HepG2 (cell line): ENCODE measurements around the gene CNKSR3. TPM values are rescaled to one million over a fixed set of nuclear protein-coding genes. Genes with fewer than 3 reads are reported as not detected.

Experiments used
- ATF2 ChIP-seq: sonication (generic); formaldehyde crosslinking; IDR thresholded peaks from 2 replicates; pipeline ENCODE4 v1.4.0; 2020; ENCODE audit warnings: missing genetic modification reagents
- ATF7-NPFF ChIP-seq: sonication (generic); formaldehyde crosslinking; IDR thresholded peaks from 2 replicates; pipeline ENCODE4 v1.8.1; 2023; ENCODE audit warnings: mild to moderate bottlenecking, low read depth, missing genetic modification reagents, moderate library complexity
- BRCA1 ChIP-seq: sonication (generic); formaldehyde crosslinking; IDR thresholded peaks from 2 replicates; pipeline ENCODE4 v1.4.0; 2020; ENCODE audit warnings: missing genetic modification reagents
- CENPT ChIP-seq: sonication (generic); formaldehyde crosslinking; IDR thresholded peaks from 2 replicates; pipeline ENCODE4 v1.8.0; 2022; ENCODE audit warnings: low read depth, mild to moderate bottlenecking, moderate library complexity, missing genetic modification reagents
- CSRNP2 ChIP-seq: sonication (generic); formaldehyde crosslinking; conservative IDR thresholded peaks from 2 replicates; pipeline ENCODE4 v1.8.0; 2022; ENCODE audit warnings: low read depth, missing genetic modification reagents
- EP300 ChIP-seq, 3 experiments: sonication (generic) in 1 of 3; formaldehyde crosslinking in 1 of 3; IDR thresholded peaks; 2 replicates each; pipeline versions ENCODE4 v1.5.1 to v1.6.1; 2011 to 2020; ENCODE audit warnings: low read depth in 2 of 3, low read length in 2 of 3, borderline replicate concordance in 1 of 3, improper control_type of control experiment in 1 of 3, mild to moderate bottlenecking in 1 of 3, missing genetic modification reagents in 1 of 3, moderate library complexity in 1 of 3
- FOXM1 ChIP-seq: sonication (generic); formaldehyde crosslinking; IDR thresholded peaks from 2 replicates; pipeline ENCODE4 v1.5.0; 2020; ENCODE audit warnings: missing genetic modification reagents
- KLF12 ChIP-seq: sonication (generic); formaldehyde crosslinking; IDR thresholded peaks from 2 replicates; pipeline ENCODE4 v1.4.0; 2020; ENCODE audit warnings: missing genetic modification reagents, borderline replicate concordance
- MTA3 ChIP-seq: sonication (generic); formaldehyde crosslinking; IDR thresholded peaks from 2 replicates; pipeline ENCODE4 v1.4.0; 2020; ENCODE audit warnings: missing genetic modification reagents
- NKX3-1 ChIP-seq: sonication (generic); formaldehyde crosslinking; IDR thresholded peaks from 2 replicates; pipeline ENCODE4 v1.5.0; 2020; ENCODE audit warnings: missing genetic modification reagents
- PCBP2 ChIP-seq: fragments of 200-400 bp; formaldehyde crosslinking; optimal IDR thresholded peaks from 2 replicates; pipeline ENCODE3; 2018; ENCODE audit warnings: low read length, low read depth; ENCODE audit not compliant: poor library complexity, severe bottlenecking
- TAF15 ChIP-seq: fragments of 200-400 bp; formaldehyde crosslinking; IDR thresholded peaks from one replicate; pipeline ENCODE4 v1.6.1; 2018; ENCODE audit warnings: mild to moderate bottlenecking, low read depth, low read length; ENCODE audit not compliant: poor library complexity, severe bottlenecking
- TGIF2 ChIP-seq: IDR thresholded peaks from 2 replicates; pipeline ENCODE4 v1.6.1; 2016; ENCODE audit warnings: control low read depth, missing compliant biosample characterization
- ZFP36L1 ChIP-seq: sonication (generic); formaldehyde crosslinking; IDR thresholded peaks from 2 replicates; pipeline ENCODE4 v1.8.0; 2022; ENCODE audit warnings: mild to moderate bottlenecking, missing genetic modification reagents, moderate library complexity
- ZNF274 ChIP-seq: sonication (generic); formaldehyde crosslinking; IDR thresholded peaks from 2 replicates; pipeline ENCODE4 v1.5.1; 2020; ENCODE audit warnings: mild to moderate bottlenecking, missing genetic modification reagents
- ZNF639 ChIP-seq: conservative IDR thresholded peaks from 2 replicates; pipeline ENCODE4 v1.6.1; 2018; ENCODE audit warnings: missing genetic modification reagents
- ZNF644 ChIP-seq: IDR thresholded peaks from 2 replicates; pipeline ENCODE4 v1.6.1; 2016; ENCODE audit warnings: low read depth
- ZNF891 ChIP-seq: sonication (generic); formaldehyde crosslinking; IDR thresholded peaks from 2 replicates; pipeline ENCODE4 v1.5.0; 2020; ENCODE audit warnings: mild to moderate bottlenecking, missing genetic modification reagents
- polyA plus RNA-seq, 8 experiments: library from polyadenylated mRNA; depleted of rRNA in 3 of 8; stranded (reverse) in 7 of 8; unstranded in 1 of 8; fragments of >200 nt; fragmentation: Illumina TruSeq in 4 of 8; extraction: Trizol in 4 of 8; gene quantifications; 2 replicates each; pipeline versions ENCODE4 v1.2.1 to v1.2.3, GENCODE V29; 2011 to 2016; ENCODE audit warnings: low read depth in 4 of 8, missing spikeins in 1 of 8, mixed read lengths in 1 of 8; ENCODE audit not compliant: insufficient read depth in 1 of 8
- total RNA-seq, 5 experiments: library from RNA; depleted of rRNA; stranded (reverse); fragments of >200 nt; fragmentation: Illumina TruSeq; extraction: Trizol; gene quantifications; 2 replicates each; pipeline ENCODE4 v1.2.3, GENCODE V29; 2016; ENCODE audit warnings: low read depth in 1 of 5
- TF ChIP-seq, protein P1 (sequence below): sonication (generic); formaldehyde crosslinking; IDR thresholded peaks from 2 replicates; pipeline ENCODE4 v1.5.0; 2020; ENCODE audit warnings: missing genetic modification reagents
- TF ChIP-seq, protein P2 (sequence below): IDR thresholded peaks from 2 replicates; pipeline ENCODE4 v1.6.1; 2016; ENCODE audit warnings: mild to moderate bottlenecking, missing biosample characterization, missing genetic modification reagents
- TF ChIP-seq, protein P3 (sequence below): sonication (generic); formaldehyde crosslinking; IDR thresholded peaks from 2 replicates; pipeline ENCODE4 v1.5.0; 2020; ENCODE audit warnings: missing genetic modification reagents, mild to moderate bottlenecking, borderline replicate concordance

Gene CNKSR3
- total and polyA plus RNA-seq, 2 of the 13 experiments (the other 11 are each of a cell fraction or from before 2014, with no cell fraction given) = 9.2 to 38.6 TPM

DNA sequence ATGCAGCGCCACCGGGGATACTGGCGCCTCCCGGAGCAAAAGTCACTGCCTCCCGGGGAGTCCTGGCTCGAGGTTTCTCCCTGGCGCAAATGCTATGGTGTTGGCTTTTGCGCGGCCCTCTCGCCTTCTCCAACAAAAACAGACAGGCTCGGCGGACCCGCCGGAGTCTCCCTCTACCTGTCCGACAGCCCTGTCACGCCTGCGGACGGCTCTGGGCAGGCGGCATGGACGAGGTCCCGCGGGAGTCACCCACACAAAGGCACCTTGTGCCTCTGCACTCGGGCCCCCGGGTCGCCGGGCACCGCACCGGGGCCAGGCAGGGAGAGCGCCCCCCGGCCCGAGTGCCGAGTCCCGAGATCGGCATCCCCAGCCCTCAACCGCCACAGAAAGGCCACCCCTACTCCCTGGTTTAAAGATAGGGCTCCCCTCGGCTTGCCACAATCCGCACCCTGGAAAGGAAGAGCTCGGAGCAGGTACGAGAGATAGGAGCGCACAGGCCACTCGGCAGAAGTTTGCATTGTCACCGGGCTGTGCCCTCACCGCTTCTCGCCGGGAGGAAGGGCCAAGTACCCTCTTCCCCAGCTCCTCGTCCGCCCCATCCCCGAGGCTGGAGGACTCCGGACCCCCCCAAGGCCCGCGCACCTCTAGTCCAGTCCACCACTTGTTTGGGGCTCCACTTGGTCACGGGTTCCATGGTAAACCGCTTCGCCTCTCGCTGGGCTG is 903 bp downstream of the CNKSR3 start (continued):
- TF ChIP-seq NKX3-1 (CRISPR knock-in tag) (no peak), BRCA1 (CRISPR knock-in tag) (peak; percentile 73; the same call in 1 of the 2 replicates), ATF2 (CRISPR knock-in tag) (no peak), ZNF639 (CRISPR knock-in tag) (no peak), CSRNP2 (no peak), TAF15 (no peak), EP300 (IDR thresholded peaks at IDR 0.05; ENCODE audit: low read depth in 2 of 2, low read length in 2 of 2) (no peak), EP300 (CRISPR knock-in tag; IDR thresholded peaks at IDR 0.05; ENCODE audit: borderline replicate concordance) (no peak), MTA3 (CRISPR knock-in tag) (no peak), ZNF891 (CRISPR knock-in tag) (peak; percentile 40; the same call in 1 of the 2 replicates), ZNF274 (CRISPR knock-in tag) (no peak; the same call in 1 of the 2 replicates), KLF12 (0 out of 2 replicates have a peak, but pooled peaks have one; percentile 24), ZFP36L1 (no peak), ZNF644 (CRISPR knock-in tag) (no peak), FOXM1 (CRISPR knock-in tag) (no peak), PCBP2 (no peak), TGIF2 (peak; percentile 19; the same call in 1 of the 2 replicates), ATF7-NPFF (CRISPR knock-in tag) (no peak), CENPT (CRISPR knock-in tag) (no peak)
- TF ChIP-seq, protein P1, sequence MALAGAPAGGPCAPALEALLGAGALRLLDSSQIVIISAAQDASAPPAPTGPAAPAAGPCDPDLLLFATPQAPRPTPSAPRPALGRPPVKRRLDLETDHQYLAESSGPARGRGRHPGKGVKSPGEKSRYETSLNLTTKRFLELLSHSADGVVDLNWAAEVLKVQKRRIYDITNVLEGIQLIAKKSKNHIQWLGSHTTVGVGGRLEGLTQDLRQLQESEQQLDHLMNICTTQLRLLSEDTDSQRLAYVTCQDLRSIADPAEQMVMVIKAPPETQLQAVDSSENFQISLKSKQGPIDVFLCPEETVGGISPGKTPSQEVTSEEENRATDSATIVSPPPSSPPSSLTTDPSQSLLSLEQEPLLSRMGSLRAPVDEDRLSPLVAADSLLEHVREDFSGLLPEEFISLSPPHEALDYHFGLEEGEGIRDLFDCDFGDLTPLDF (CRISPR knock-in tag) = no peak
- TF ChIP-seq, protein P2, sequence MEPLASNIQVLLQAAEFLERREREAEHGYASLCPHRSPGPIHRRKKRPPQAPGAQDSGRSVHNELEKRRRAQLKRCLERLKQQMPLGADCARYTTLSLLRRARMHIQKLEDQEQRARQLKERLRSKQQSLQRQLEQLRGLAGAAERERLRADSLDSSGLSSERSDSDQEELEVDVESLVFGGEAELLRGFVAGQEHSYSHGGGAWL (CRISPR knock-in tag) = no peak
- TF ChIP-seq, protein P3, sequence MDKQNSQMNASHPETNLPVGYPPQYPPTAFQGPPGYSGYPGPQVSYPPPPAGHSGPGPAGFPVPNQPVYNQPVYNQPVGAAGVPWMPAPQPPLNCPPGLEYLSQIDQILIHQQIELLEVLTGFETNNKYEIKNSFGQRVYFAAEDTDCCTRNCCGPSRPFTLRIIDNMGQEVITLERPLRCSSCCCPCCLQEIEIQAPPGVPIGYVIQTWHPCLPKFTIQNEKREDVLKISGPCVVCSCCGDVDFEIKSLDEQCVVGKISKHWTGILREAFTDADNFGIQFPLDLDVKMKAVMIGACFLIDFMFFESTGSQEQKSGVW = peak; percentile 15; the same call in 1 of the 2 replicates
